ENCODE measurements around the gene EHHADH. TPM values are rescaled to one million over a fixed set of nuclear protein-coding genes. Genes with fewer than 3 reads are reported as not detected.

The EHHADH gene
- total and polyA plus RNA-seq, 4 donors = 44.3 to 378 (median 94.9) TPM

GRCh38 chr3:185199206-185199605 is 54.6 kb downstream of the EHHADH start:
- DNase-seq (ENCODE audit: low spot score) = no peak
- 97% methylated on average over 4 of the region's 4 CpGs for WGBS
- Histone ChIP-seq H3K9me3 (ENCODE audit: control insufficient read depth in 4 of 4, low read length in 3 of 4) (no peaks in the 10 kb centered on the region), H3K27me3 (ENCODE audit: control insufficient read depth in 4 of 4, insufficient read depth in 4 of 4, low read length in 3 of 4) (no peaks in the 10 kb centered on the region), H3K4me1 (ENCODE audit: control insufficient read depth in 4 of 4, insufficient read depth in 4 of 4, low read length in 3 of 4) (no peaks in the 10 kb centered on the region), H3K27ac (ENCODE audit: low read depth in 1 of 2, low read length in 2 of 2) (no peak overlapping the region), H3K9ac (ENCODE audit: low read depth in 1 of 2, low read length in 2 of 2) (no peak overlapping the region), H3K36me3 (ENCODE audit: control insufficient read depth in 4 of 4, insufficient read depth in 3 of 4, low read depth in 1 of 4, low read length in 3 of 4) (peaks cover 5 to 50% (median 31%) of the 10 kb centered on the region in 4 donors), H3K4me3 (ENCODE audit: low read depth in 1 of 3, low read length in 3 of 3) (no peak overlapping the region)
- TF ChIP-seq YY1 (IDR thresholded peaks at IDR 0.05) (no peak), FOXA2 (IDR thresholded peaks at IDR 0.05) (no peak), HNF4G (IDR thresholded peaks at IDR 0.05) (no peak), FOXA1 (IDR thresholded peaks at IDR 0.05) (no peak), JUND (IDR thresholded peaks at IDR 0.05) (no peak), GABPA (IDR thresholded peaks at IDR 0.05 in 1 of 2, conservative IDR thresholded peaks at IDR 0.05 in 1 of 2) (no peak), CTCF (IDR thresholded peaks at IDR 0.05; ENCODE audit: low read depth, low read length, missing input control) (no peak), REST (IDR thresholded peaks at IDR 0.05) (no peak), EGR1 (IDR thresholded peaks at IDR 0.05; ENCODE audit: low read depth in 2 of 2) (no peak), RAD21 (IDR thresholded peaks at IDR 0.05) (no peak), HNF4A (conservative IDR thresholded peaks at IDR 0.05) (no peak)
- TF ChIP-seq, protein P1, sequence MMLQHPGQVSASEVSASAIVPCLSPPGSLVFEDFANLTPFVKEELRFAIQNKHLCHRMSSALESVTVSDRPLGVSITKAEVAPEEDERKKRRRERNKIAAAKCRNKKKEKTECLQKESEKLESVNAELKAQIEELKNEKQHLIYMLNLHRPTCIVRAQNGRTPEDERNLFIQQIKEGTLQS (IDR thresholded peaks at IDR 0.05) = no peak

DNA sequence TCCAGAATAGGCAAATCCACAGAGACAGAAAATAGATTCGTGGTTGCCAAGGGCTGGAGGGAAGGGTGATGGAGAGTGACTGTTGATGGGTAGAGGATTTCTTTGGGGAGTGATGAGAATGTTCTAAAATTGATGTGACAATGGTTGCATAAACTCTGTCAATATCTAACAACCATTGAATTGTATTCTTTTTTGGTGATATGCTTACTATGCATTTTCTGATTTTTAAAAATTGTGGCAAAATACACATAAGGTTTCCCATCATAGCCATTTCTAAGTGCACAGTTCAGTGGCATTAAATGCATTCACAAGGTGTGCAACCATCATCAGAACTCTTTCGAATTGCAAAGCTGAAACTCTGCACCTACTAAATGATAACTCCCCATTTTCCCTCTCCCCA is 56.8 kb downstream of the EHHADH start:
- Histone ChIP-seq H3K4me3 (ENCODE audit: low read depth in 1 of 3, low read length in 3 of 3) (no peak overlapping the region), H3K4me1 (ENCODE audit: control insufficient read depth in 4 of 4, insufficient read depth in 4 of 4, low read length in 3 of 4) (no peaks in the 10 kb centered on the region), H3K36me3 (ENCODE audit: control insufficient read depth in 4 of 4, insufficient read depth in 3 of 4, low read depth in 1 of 4, low read length in 3 of 4) (peaks cover 4 to 54% (median 37%) of the 10 kb centered on the region in 4 donors), H3K9me3 (ENCODE audit: control insufficient read depth in 4 of 4, low read length in 3 of 4) (no peaks in the 10 kb centered on the region), H3K27ac (ENCODE audit: low read depth in 1 of 2, low read length in 2 of 2) (no peak overlapping the region), H3K27me3 (ENCODE audit: control insufficient read depth in 4 of 4, insufficient read depth in 4 of 4, low read length in 3 of 4) (no peaks in the 10 kb centered on the region), H3K9ac (ENCODE audit: low read depth in 1 of 2, low read length in 2 of 2) (no peak overlapping the region)
- no peak for DNase-seq (ENCODE audit: low spot score)
- 96% methylated on average over 2 of the region's 2 CpGs for WGBS
- TF ChIP-seq SP1 (IDR thresholded peaks at IDR 0.05) = no peak
- TF ChIP-seq HNF4A (conservative IDR thresholded peaks at IDR 0.05) = no peak
- no peak for TF ChIP-seq FOXA1 (IDR thresholded peaks at IDR 0.05)
- TF ChIP-seq, protein P1 (IDR thresholded peaks at IDR 0.05) = no peak
- no peak for TF ChIP-seq YY1 (IDR thresholded peaks at IDR 0.05)
- TF ChIP-seq HNF4G (IDR thresholded peaks at IDR 0.05) = no peak
- TF ChIP-seq FOXA2 (IDR thresholded peaks at IDR 0.05) = no peak
- no peak for TF ChIP-seq JUND (IDR thresholded peaks at IDR 0.05)
- TF ChIP-seq CTCF (IDR thresholded peaks at IDR 0.05; ENCODE audit: low read depth, low read length, missing input control) = no peak
- no peak for TF ChIP-seq ZBTB33 (IDR thresholded peaks at IDR 0.05)
- TF ChIP-seq EGR1 (IDR thresholded peaks at IDR 0.05; ENCODE audit: low read depth in 2 of 2) = no peak
- no peak for TF ChIP-seq RAD21 (IDR thresholded peaks at IDR 0.05)
- TF ChIP-seq TAF1 (conservative IDR thresholded peaks at IDR 0.05) = no peak
- no peak for TF ChIP-seq MAX (IDR thresholded peaks at IDR 0.05)
- TF ChIP-seq NR2F2 (IDR thresholded peaks at IDR 0.05) = no peak
- no peak for TF ChIP-seq REST (IDR thresholded peaks at IDR 0.05)
- TF ChIP-seq GABPA (IDR thresholded peaks at IDR 0.05 in 1 of 2, conservative IDR thresholded peaks at IDR 0.05 in 1 of 2) = no peak
